HG02759 (cell line): ENCODE data around the gene RABGAP1L.

Experiments
- ATAC-seq: cut with Tn5 transposase; IDR thresholded peaks from one replicate; pipeline ENCODE4 v1.9.1; 2021; ENCODE audit warnings: mild to moderate bottlenecking, moderate library complexity; ENCODE audit not compliant: unreplicated experiment

RABGAP1L gene

GRCh38 chr1:174740249-174740968 lies 581.1 kb downstream of the RABGAP1L start:
- no peak for ATAC-seq

- no peak for ATAC-seq
These were observed 583.7 kb downstream of the RABGAP1L start for GRCh38 chr1:174742805-174743653.

GRCh38 chr1:174743654-174744561 lies 584.6 kb downstream of the RABGAP1L start:
- no peak for ATAC-seq

GRCh38 chr1:174744886-174745285 lies 585.6 kb downstream of the RABGAP1L start:
- no peak for ATAC-seq

GRCh38 chr1:174746024-174746808 lies 586.9 kb downstream of the RABGAP1L start:
- ATAC-seq, result no peak

- no peak for ATAC-seq
These were observed 588.3 kb downstream of the RABGAP1L start for GRCh38 chr1:174747613-174748012.

- ATAC-seq, result no peak
These were observed 589.3 kb downstream of the RABGAP1L start for GRCh38 chr1:174748586-174748985.

GRCh38 chr1:174753131-174753530 lies 593.8 kb downstream of the RABGAP1L start:
- ATAC-seq, result no peak

GRCh38 chr1:174761335-174761734 lies 602.0 kb downstream of the RABGAP1L start:
- ATAC-seq, result no peak

GRCh38 chr1:174761901-174762585 lies 602.7 kb downstream of the RABGAP1L start:
- ATAC-seq, result no peak

GRCh38 chr1:174764191-174764590 lies 604.9 kb downstream of the RABGAP1L start:
- ATAC-seq, result no peak

GRCh38 chr1:174766727-174767126 lies 607.4 kb downstream of the RABGAP1L start:
- no peak for ATAC-seq

- no peak for ATAC-seq
These were observed 609.2 kb downstream of the RABGAP1L start for GRCh38 chr1:174768516-174768915.

- ATAC-seq, result no peak
These were observed 609.6 kb downstream of the RABGAP1L start for GRCh38 chr1:174768949-174769348.

GRCh38 chr1:174769961-174770549 lies 610.7 kb downstream of the RABGAP1L start:
- ATAC-seq, result no peak

GRCh38 chr1:174775621-174776020 lies 616.3 kb downstream of the RABGAP1L start:
- ATAC-seq, result no peak

- ATAC-seq, result no peak
These were observed 617.9 kb downstream of the RABGAP1L start for GRCh38 chr1:174777262-174777661.

- no peak for ATAC-seq
These were observed 626.2 kb downstream of the RABGAP1L start for GRCh38 chr1:174785510-174785909.

- no peak for ATAC-seq
These were observed 627.0 kb downstream of the RABGAP1L start for GRCh38 chr1:174786358-174786757.
